Tibial nerve (tissue), 3 donors: Measurements from ENCODE around the gene ERP44.

Source experiments
- EP300 ChIP-seq, 2 donors: sonication (generic); formaldehyde crosslinking; IDR thresholded peaks; one replicate each; pipeline ENCODE4 v1.6.1; 2017; ENCODE audit warnings: antibody characterized with exemption in 2 of 2, mild to moderate bottlenecking in 1 of 2
- POLR2A ChIP-seq, 2 donors: fragments of 450-650 bp; IDR thresholded peaks; one replicate each; pipeline ENCODE4 v1.6.1; 2017; ENCODE audit warnings: antibody characterized with exemption in 2 of 2, mild to moderate bottlenecking in 2 of 2, moderate library complexity in 2 of 2

GRCh38 chr9:100019541-100019940, 79.3 kb downstream of the ERP44 start:
- no peak for TF ChIP-seq POLR2A (IDR thresholded peaks at IDR 0.05)
- no peak for TF ChIP-seq EP300 (IDR thresholded peaks at IDR 0.05)
